H1 (cell line): ENCODE measurements around the gene GLYR1. TPM values are rescaled to one million over a fixed set of nuclear protein-coding genes. Genes with fewer than 3 reads are reported as not detected.

Experiments used
- MAFK ChIP-seq: IDR thresholded peaks from 2 replicates; pipeline ENCODE4 v1.6.1; 2012; ENCODE audit warnings: low read depth, mild to moderate bottlenecking, improper control_type of control experiment, low read length
- NRF1 ChIP-seq: IDR thresholded peaks from 2 replicates; pipeline ENCODE4 v1.6.1; 2011; ENCODE audit warnings: mild to moderate bottlenecking, low read depth, low read length, improper control_type of control experiment
- RXRA ChIP-seq: IDR thresholded peaks from 2 replicates; pipeline ENCODE4 v1.6.1; 2011; ENCODE audit warnings: low read depth, mild to moderate bottlenecking, low read length, moderate library complexity; ENCODE audit not compliant: insufficient read depth
- SP4 ChIP-seq: IDR thresholded peaks from 2 replicates; pipeline ENCODE4 v1.6.1; 2012; ENCODE audit warnings: low read length, inconsistent platforms
- polyA plus RNA-seq, 7 experiments: library from polyadenylated mRNA; depleted of rRNA in 3 of 7; stranded (reverse) in 5 of 7; unstranded in 2 of 7; fragments of >200 nt in 5 of 7; fragments of 200-250 nt in 2 of 7; gene quantifications; 1 replicate in 5 of 7; 2 replicates in 1 of 7; 4 replicates in 1 of 7; pipeline versions ENCODE4 v1.2.1 to v1.2.3, GENCODE V29; 2011 to 2013; ENCODE audit warnings: missing spikeins in 2 of 7, mixed read lengths in 2 of 7
- total RNA-seq: library from RNA; stranded (reverse); fragmentation: NEBNext Ultra II Directional; extraction: Animal tissue kit (Norgen Biotek cat#: 25700); gene quantifications from 2 replicates; pipeline ENCODE4 v1.2.1, GENCODE V29; 2021
- TF ChIP-seq, protein P1 (sequence below): fragments of 300-600 bp; sonication (generic); IDR thresholded peaks from 2 replicates; pipeline ENCODE4 v1.7.1; 2012; ENCODE audit warnings: low read length, moderate library complexity, mild to moderate bottlenecking, inconsistent platforms; ENCODE audit not compliant: insufficient replicate concordance

GLYR1 gene
- total and polyA plus RNA-seq, 2 of the 8 experiments (the other 6 are each of a cell fraction or from before 2014, with no cell fraction given), result 50.2 to 115 TPM

DNA sequence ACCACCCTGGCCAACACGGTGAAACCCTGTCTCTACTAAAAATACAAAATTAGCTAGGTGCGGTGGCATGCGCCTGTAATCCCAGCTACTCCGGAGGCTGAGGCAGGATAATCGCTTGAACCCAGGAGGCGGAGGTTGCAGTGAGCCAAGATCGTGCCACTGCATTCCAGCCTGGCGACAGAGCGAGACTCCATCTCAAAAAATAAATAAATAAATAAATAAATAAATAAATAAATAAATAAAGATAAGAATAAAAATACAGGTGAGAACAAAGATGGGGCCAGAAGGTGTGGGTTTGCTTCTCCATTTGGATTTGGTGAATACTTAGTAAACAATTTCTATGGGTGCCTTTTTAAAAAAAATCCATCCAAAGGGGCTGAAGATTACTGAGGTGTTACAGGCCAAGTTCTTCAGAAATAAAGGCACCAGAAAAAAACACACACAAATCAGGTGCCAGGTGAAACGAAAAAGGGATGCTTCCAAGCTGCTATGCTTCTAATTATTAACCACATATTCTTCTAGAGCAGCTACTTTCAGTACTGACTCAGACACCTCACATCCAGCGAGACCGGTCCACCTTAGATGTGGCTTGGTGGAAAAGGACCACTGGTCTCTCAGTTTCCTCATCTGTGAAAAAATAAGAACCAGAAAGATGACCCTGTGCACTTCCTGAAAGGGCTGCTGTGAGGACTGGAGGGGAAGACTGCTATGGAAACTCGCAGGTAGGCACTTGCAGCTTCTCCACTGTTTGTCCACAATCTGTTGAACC is 9.2 kb downstream of the GLYR1 start (continued):
- TF ChIP-seq, protein P1, sequence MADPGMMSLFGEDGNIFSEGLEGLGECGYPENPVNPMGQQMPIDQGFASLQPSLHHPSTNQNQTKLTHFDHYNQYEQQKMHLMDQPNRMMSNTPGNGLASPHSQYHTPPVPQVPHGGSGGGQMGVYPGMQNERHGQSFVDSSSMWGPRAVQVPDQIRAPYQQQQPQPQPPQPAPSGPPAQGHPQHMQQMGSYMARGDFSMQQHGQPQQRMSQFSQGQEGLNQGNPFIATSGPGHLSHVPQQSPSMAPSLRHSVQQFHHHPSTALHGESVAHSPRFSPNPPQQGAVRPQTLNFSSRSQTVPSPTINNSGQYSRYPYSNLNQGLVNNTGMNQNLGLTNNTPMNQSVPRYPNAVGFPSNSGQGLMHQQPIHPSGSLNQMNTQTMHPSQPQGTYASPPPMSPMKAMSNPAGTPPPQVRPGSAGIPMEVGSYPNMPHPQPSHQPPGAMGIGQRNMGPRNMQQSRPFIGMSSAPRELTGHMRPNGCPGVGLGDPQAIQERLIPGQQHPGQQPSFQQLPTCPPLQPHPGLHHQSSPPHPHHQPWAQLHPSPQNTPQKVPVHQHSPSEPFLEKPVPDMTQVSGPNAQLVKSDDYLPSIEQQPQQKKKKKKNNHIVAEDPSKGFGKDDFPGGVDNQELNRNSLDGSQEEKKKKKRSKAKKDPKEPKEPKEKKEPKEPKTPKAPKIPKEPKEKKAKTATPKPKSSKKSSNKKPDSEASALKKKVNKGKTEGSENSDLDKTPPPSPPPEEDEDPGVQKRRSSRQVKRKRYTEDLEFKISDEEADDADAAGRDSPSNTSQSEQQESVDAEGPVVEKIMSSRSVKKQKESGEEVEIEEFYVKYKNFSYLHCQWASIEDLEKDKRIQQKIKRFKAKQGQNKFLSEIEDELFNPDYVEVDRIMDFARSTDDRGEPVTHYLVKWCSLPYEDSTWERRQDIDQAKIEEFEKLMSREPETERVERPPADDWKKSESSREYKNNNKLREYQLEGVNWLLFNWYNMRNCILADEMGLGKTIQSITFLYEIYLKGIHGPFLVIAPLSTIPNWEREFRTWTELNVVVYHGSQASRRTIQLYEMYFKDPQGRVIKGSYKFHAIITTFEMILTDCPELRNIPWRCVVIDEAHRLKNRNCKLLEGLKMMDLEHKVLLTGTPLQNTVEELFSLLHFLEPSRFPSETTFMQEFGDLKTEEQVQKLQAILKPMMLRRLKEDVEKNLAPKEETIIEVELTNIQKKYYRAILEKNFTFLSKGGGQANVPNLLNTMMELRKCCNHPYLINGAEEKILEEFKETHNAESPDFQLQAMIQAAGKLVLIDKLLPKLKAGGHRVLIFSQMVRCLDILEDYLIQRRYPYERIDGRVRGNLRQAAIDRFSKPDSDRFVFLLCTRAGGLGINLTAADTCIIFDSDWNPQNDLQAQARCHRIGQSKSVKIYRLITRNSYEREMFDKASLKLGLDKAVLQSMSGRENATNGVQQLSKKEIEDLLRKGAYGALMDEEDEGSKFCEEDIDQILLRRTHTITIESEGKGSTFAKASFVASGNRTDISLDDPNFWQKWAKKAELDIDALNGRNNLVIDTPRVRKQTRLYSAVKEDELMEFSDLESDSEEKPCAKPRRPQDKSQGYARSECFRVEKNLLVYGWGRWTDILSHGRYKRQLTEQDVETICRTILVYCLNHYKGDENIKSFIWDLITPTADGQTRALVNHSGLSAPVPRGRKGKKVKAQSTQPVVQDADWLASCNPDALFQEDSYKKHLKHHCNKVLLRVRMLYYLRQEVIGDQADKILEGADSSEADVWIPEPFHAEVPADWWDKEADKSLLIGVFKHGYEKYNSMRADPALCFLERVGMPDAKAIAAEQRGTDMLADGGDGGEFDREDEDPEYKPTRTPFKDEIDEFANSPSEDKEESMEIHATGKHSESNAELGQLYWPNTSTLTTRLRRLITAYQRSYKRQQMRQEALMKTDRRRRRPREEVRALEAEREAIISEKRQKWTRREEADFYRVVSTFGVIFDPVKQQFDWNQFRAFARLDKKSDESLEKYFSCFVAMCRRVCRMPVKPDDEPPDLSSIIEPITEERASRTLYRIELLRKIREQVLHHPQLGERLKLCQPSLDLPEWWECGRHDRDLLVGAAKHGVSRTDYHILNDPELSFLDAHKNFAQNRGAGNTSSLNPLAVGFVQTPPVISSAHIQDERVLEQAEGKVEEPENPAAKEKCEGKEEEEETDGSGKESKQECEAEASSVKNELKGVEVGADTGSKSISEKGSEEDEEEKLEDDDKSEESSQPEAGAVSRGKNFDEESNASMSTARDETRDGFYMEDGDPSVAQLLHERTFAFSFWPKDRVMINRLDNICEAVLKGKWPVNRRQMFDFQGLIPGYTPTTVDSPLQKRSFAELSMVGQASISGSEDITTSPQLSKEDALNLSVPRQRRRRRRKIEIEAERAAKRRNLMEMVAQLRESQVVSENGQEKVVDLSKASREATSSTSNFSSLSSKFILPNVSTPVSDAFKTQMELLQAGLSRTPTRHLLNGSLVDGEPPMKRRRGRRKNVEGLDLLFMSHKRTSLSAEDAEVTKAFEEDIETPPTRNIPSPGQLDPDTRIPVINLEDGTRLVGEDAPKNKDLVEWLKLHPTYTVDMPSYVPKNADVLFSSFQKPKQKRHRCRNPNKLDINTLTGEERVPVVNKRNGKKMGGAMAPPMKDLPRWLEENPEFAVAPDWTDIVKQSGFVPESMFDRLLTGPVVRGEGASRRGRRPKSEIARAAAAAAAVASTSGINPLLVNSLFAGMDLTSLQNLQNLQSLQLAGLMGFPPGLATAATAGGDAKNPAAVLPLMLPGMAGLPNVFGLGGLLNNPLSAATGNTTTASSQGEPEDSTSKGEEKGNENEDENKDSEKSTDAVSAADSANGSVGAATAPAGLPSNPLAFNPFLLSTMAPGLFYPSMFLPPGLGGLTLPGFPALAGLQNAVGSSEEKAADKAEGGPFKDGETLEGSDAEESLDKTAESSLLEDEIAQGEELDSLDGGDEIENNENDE, result no peak
- TF ChIP-seq SP4 (no peak), NRF1 (no peak), MAFK (no peak), RXRA (no peak)
